Skeletal muscle tissue (tissue), 4 donors: ENCODE results near the gene OBP2A. TPM values are rescaled to one million over a fixed set of nuclear protein-coding genes. Genes with fewer than 3 reads are reported as not detected.

Source experiments
- H3K27ac ChIP-seq: one replicate; pipeline ENCODE4 v1.7.0; 2013; ENCODE audit warnings: mild to moderate bottlenecking, low read depth, low read length, inconsistent platforms
- H3K27me3 ChIP-seq, 3 donors: one replicate each; pipeline ENCODE4 v1.7.0; 2013; ENCODE audit warnings: low read length in 3 of 3; ENCODE audit not compliant: control insufficient read depth in 3 of 3, insufficient read depth in 3 of 3
- H3K36me3 ChIP-seq, 3 donors: one replicate each; pipeline ENCODE4 v1.7.0; 2013; ENCODE audit warnings: low read length in 3 of 3; ENCODE audit not compliant: control insufficient read depth in 3 of 3, insufficient read depth in 3 of 3
- H3K4me1 ChIP-seq, 3 donors: one replicate each; pipeline ENCODE4 v1.7.0; 2013; ENCODE audit warnings: low read length in 3 of 3, mild to moderate bottlenecking in 3 of 3; ENCODE audit not compliant: control insufficient read depth in 3 of 3, insufficient read depth in 3 of 3
- H3K4me3 ChIP-seq, 3 donors: one replicate each; pipeline ENCODE4 v1.7.0; 2013; ENCODE audit warnings: low read length in 3 of 3
- H3K9ac ChIP-seq, 3 donors: one replicate each; pipeline ENCODE4 v1.7.0; 2013; ENCODE audit warnings: low read length in 3 of 3, mild to moderate bottlenecking in 3 of 3, moderate library complexity in 2 of 3, low read depth in 1 of 3
- H3K9me3 ChIP-seq, 3 donors: one replicate each; pipeline ENCODE4 v1.7.0; 2013; ENCODE audit warnings: low read length in 3 of 3; ENCODE audit not compliant: control insufficient read depth in 3 of 3
- total RNA-seq: library from RNA; depleted of rRNA; stranded (reverse); fragments of >200 nt; gene quantifications from one replicate; pipeline ENCODE4 v1.2.3, GENCODE V29; 2014
- donor health status: Osteomylitis.

OBP2A gene
- total RNA-seq, 1 donor from 2014 or later: not detected

DNA sequence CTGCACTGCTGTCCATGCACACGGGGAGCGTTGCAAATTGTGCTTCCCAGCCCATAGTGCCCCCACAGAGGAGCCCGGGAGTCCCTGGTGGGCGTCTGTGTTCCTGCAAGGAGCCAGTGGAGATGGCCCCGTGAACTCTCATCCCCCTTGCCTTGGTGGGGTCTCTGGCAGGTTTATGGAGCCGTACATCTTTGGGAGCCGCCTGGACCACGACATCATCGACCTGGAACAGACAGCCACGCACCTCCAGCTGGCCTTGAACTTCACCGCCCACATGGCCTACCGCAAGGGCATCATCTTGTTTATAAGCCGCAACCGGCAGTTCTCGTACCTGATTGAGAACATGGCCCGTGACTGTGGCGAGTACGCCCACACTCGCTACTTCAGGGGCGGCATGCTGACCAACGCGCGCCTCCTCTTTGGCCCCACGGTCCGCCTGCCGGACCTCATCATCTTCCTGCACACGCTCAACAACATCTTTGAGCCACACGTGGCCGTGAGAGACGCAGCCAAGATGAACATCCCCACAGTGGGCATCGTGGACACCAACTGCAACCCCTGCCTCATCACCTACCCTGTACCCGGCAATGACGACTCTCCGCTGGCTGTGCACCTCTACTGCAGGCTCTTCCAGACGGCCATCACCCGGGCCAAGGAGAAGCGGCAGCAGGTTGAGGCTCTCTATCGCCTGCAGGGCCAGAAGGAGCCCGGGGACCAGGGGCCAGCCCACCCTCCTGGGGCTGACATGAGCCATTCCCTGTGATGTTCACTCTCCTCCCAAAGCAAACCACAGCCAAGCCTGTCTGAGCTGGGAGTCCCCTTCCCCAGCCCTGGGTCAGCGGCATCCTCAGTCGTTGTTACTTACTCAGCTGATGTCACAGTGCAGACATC, 42.3 kb upstream of the OBP2A start:
- H3K9me3 ChIP-seq: no peaks in the 10 kb centered on the region
- peaks cover 0 to 6% (median 0%) of the 10 kb centered on the region in 3 donors for H3K27me3 ChIP-seq
- no peak overlapping the region for H3K27ac ChIP-seq
- no peak overlapping the region for H3K9ac ChIP-seq
- H3K4me3 ChIP-seq: no peak overlapping the region
- peaks cover 21 to 31% (median 26%) of the 10 kb centered on the region in 3 donors for H3K36me3 ChIP-seq
- H3K4me1 ChIP-seq: peaks cover 28% of the 10 kb centered on the region in 3 donors

GRCh38 chr9:135504262-135505243, 41.4 kb upstream of the OBP2A start:
- H3K36me3 ChIP-seq: peaks cover 21 to 31% (median 26%) of the 10 kb centered on the region in 3 donors
- H3K4me1 ChIP-seq: peaks cover 22 to 24% (median 23%) of the 10 kb centered on the region in 3 donors
- H3K4me3 ChIP-seq: no peak overlapping the region
- no peaks in the 10 kb centered on the region for H3K27me3 ChIP-seq
- H3K27ac ChIP-seq: no peak overlapping the region
- peaks cover 0 to 4% (median 0%) of the 10 kb centered on the region in 3 donors for H3K9me3 ChIP-seq
- no peak overlapping the region for H3K9ac ChIP-seq

GRCh38 chr9:135505406-135506187, 40.3 kb upstream of the OBP2A start:
- no peak overlapping the region for H3K27ac ChIP-seq
- H3K4me1 ChIP-seq: peaks cover 16 to 18% (median 17%) of the 10 kb centered on the region in 3 donors
- H3K27me3 ChIP-seq: no peaks in the 10 kb centered on the region
- peaks cover 21 to 31% (median 26%) of the 10 kb centered on the region in 3 donors for H3K36me3 ChIP-seq
- no peak overlapping the region for H3K4me3 ChIP-seq
- no peak overlapping the region for H3K9ac ChIP-seq
- peaks cover 0 to 5% (median 0%) of the 10 kb centered on the region in 3 donors for H3K9me3 ChIP-seq

DNA sequence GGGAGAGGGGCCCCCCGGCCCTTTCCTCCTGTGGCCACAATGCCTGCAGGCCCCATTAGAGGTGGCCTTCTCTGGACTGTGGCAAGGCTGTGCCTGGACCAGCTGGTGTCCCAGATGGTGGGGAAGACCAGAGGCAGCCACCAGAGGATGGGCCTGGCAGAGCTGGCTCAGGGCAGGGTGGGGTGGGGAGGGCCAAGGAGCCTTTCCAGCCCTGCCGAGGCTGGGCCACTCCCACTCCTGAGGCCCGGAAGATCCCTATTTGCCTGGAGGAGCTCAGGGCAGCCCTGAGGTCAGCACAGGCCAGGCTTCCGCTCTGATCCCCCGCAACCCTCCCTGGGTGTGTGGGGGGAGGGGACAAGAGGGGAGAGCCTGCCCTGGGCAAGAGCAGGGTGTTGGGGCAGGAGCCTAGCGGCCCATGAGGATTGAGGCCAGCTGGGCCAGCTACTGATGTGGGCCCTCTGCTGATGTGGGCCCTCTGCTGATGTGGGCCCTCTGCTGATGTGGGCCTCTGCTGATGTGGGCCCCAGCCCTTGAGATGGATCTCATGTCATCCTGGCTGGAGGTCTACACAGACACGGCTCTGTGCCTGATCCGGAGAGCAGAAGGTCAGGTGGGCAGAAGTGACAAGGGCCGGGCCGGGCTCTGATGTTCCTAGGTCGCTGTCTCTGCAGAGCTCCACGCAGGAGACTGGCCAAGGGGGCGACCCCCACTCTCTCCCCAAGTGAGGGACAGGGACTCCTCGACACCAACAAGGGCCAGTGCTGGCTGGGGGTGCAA, 39.4 kb upstream of the OBP2A start:
- H3K9me3 ChIP-seq: peaks cover 0 to 5% (median 0%) of the 10 kb centered on the region in 3 donors
- H3K4me1 ChIP-seq: peaks cover 11 to 13% (median 11%) of the 10 kb centered on the region in 3 donors
- H3K27me3 ChIP-seq: no peaks in the 10 kb centered on the region
- no peak overlapping the region for H3K27ac ChIP-seq
- no peak overlapping the region for H3K4me3 ChIP-seq
- peaks cover 21 to 31% (median 26%) of the 10 kb centered on the region in 3 donors for H3K36me3 ChIP-seq
- H3K9ac ChIP-seq: no peak overlapping the region

GRCh38 chr9:135507104-135508035, 38.6 kb upstream of the OBP2A start:
- H3K4me3 ChIP-seq: no peak overlapping the region

DNA sequence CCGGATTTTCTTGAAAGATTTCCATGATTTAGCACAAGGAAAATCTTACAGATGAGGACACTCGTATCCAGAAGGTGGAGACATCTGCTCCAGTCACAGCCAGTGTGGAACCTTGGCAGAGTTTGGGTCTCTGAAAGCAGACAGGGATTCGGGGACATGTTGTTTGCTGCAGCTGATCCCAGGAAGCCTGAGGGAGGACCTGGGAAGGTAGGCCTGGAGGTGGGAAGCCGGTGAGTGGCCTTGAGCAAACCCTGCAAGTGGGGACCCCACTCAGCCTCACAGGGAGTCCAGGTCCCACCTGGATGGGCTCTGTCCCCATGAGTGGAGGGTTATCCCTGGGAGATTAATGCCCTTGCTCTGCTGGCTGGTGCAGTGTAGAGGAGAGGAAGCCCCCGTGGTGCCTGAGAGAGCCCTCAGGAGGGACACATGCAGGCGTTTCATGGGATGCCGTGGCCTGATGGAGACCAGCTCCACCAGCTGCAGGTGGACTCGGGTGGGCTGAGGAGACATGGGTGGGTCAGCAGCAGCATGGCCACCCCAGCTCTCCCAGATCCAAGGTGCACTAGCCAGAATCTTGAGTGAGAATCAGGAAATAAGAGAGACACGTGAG, 37.6 kb upstream of the OBP2A start:
- Histone ChIP-seq H3K27me3 (no peaks in the 10 kb centered on the region), H3K4me1 (peaks cover 0 to 4% (median 0%) of the 10 kb centered on the region in 3 donors), H3K9me3 (peaks cover 0 to 5% (median 0%) of the 10 kb centered on the region in 3 donors), H3K27ac (no peak overlapping the region), H3K9ac (no peak overlapping the region), H3K36me3 (peaks cover 15 to 21% (median 17%) of the 10 kb centered on the region in 3 donors), H3K4me3 (no peak overlapping the region)

More at GRCh38 chr9:135507104-135508035, 38.6 kb upstream of the OBP2A start:
- peaks cover 0 to 5% (median 0%) of the 10 kb centered on the region in 3 donors for H3K9me3 ChIP-seq
- no peak overlapping the region for H3K27ac ChIP-seq
- H3K36me3 ChIP-seq: peaks cover 20 to 30% (median 21%) of the 10 kb centered on the region in 3 donors
- H3K4me1 ChIP-seq: peaks cover 2 to 5% (median 4%) of the 10 kb centered on the region in 3 donors
- H3K9ac ChIP-seq: no peak overlapping the region
- H3K27me3 ChIP-seq: no peaks in the 10 kb centered on the region

DNA sequence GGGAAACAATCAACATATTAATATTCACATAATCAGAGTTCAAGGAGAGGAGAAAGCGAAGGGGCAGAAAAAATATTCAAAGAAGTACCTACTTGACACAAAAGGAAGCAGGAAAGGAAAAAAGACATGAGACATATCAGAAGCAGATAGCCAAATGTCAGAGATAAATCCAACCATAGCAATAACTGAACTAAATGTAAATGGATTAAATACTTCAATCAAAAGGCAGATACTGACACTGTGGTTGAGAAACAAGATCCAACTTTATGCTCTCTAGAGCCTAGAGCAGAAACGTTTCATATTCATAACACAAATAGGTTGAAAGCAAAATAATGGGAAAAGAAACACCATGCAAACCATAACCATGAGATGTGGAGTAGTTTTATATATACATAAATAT, 36.5 kb upstream of the OBP2A start:
- Histone ChIP-seq H3K4me3 (no peak overlapping the region), H3K9ac (no peak overlapping the region), H3K36me3 (peaks cover 4 to 10% (median 5%) of the 10 kb centered on the region in 3 donors)

GRCh38 chr9:135512241-135512603, 33.7 kb upstream of the OBP2A start:
- H3K9ac ChIP-seq: no peak overlapping the region
- H3K27ac ChIP-seq: no peak overlapping the region
- H3K36me3 ChIP-seq: no peaks in the 10 kb centered on the region
- no peaks in the 10 kb centered on the region for H3K4me1 ChIP-seq
- no peak overlapping the region for H3K4me3 ChIP-seq
- H3K9me3 ChIP-seq: peaks cover 0 to 5% (median 0%) of the 10 kb centered on the region in 3 donors
- peaks cover 0 to 4% (median 0%) of the 10 kb centered on the region in 3 donors for H3K27me3 ChIP-seq

More for the DNA sequence above, 36.5 kb upstream of the OBP2A start:
- peaks cover 0 to 4% (median 0%) of the 10 kb centered on the region in 3 donors for H3K4me1 ChIP-seq
- peaks cover 0 to 5% (median 0%) of the 10 kb centered on the region in 3 donors for H3K9me3 ChIP-seq
- H3K27ac ChIP-seq: no peak overlapping the region
- no peaks in the 10 kb centered on the region for H3K27me3 ChIP-seq
